HG02763 (cell line): Measurements from ENCODE around the gene CNKSR3.

Experiments used
- ATAC-seq: cut with Tn5 transposase; IDR thresholded peaks from one replicate; pipeline ENCODE4 v1.9.1; 2021; ENCODE audit warnings: mild to moderate bottlenecking, moderate library complexity; ENCODE audit not compliant: unreplicated experiment

CNKSR3 gene

DNA sequence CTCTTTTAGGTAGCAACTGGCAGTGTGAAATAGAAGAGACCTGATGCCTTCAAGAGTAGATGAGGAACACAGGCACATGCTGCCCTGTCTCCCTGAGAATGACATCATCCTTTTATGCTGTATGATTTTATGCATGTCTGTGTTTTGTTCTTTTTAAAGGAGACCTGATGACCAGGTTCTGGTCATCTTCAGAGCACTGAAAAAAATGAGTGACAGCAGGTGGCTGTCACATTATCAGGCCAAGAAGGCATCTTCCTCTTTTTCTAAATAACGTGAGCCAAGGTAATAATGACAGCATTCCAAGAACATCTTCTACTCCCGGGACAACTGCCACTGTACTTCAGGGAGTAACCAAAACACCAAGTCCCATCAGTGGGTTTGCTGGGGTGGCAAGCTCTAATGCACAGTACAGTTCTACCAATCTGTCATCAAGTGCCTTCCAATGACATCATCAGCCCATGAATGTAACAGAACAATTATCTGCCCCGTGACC is 28.9 kb downstream of the CNKSR3 start:
- no peak for ATAC-seq

DNA sequence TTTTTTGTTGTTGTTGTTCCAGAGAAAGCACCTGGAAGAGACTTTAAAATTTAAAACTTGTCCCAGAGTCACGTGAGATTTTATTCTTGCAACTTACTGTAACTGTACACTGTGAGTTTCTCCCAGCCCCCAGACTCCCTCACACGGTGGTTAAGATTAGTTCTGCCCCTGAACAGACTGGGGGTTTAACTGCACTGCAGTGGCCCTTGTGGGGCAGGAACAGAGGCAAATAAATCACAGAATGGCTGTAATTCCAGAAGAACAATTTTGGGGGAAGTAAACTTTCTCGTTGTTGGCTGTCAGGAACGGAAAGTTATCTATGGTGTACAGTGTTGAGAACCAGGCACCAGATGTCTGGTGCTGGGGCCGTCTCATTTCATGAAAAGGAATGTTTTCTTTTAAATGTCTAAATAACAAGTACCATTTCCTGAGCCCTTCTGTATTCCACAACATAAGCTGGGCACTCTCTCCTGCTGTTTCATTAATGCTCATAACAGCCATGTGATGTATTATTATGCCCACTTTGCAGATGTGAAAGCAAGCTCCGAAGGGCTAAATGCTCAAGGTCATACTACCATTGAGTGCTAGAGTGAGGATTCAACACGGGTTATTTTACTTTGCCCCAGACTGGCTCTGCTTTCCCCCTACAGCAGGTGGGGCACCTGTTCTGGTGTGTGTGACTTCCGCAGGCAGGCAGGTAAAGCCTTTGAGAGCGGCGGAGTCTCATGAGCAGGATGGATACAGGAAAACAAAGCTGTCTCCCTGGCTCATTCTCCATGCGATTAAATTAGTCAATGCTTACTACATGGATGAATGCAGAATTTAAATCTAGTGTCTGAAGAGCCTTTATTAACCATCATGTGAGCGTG is 30.5 kb downstream of the CNKSR3 start:
- no peak for ATAC-seq

DNA sequence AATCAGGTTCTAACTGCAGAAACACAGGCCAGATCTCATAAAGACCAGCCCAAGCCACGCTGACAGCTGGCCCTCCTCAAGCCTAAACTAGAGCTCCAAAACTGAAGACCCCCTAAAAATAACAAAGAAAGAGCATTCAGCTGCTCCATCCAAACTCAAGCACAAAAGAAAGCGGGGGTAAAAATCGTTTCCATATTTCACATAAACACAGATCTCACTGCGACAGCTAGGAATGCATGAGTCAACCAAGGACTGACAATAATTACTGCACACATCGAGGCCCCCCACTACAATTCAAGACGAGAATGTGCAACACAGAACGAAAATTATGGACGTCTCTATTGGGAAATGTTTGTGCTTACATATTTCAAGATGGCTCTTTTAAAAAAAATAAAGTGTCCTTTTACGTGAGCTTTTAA is 31.1 kb downstream of the CNKSR3 start:
- ATAC-seq: no peak

DNA sequence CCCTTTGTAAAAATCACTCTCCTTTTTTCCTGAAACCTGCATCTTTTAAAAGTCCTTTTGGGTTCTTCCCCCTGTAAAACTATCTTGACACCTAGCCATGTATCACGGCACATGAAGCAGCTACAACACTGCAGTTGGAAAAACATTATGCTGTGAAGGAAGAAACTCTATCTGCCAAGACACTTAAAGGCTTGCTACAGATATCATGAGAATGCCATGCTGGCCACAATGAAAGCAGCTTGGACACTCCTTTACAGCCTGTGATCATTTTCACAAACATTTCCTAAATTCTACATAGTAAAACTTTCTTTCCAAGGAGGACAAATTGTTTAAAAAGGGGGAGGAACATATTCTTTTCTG is 31.8 kb downstream of the CNKSR3 start:
- ATAC-seq: no peak

GRCh38 chr6:154478021-154478700 is 32.3 kb downstream of the CNKSR3 start:
- ATAC-seq: no peak

DNA sequence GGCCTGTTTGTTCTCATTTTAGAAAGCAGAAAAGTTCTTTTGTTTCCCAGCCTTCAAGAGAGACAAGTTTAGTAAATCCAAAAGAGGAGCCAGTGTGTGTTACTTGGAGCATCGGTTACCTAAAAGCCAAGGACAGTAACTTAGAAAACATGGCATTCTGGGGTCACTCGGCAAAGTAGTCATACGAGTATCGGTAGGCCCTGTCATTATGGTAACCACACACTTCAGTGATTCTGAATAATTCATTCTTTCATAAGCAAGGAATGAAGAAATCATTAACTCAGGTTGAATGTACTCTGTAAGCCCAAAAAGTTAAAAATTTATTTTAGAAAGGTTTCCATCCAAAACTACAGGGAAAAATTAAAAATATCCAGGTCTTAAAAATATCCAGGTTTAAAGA is 34.0 kb downstream of the CNKSR3 start:
- ATAC-seq: no peak

- ATAC-seq: no peak
These were observed 35.6 kb downstream of the CNKSR3 start for GRCh38 chr6:154474648-154475428.

DNA sequence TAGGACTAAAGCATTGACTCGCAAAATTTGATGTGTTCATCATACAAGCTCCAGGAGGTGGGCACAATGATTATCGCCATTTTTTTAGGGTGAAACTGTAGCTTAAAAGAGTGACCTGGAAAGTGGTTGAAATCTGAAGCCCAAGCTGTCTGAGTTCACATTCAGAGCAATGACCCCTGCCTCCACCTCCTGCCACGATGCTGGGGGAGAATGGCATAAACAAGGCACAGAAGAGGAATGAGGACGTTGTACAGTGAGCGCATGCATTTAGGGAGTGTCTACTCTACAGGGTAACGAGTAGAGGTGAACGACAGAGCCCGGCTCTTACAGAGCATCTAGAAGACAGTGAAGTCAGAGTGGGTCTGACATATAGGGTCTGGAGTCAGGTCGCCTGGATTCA is 37.2 kb downstream of the CNKSR3 start:
- no peak for ATAC-seq

GRCh38 chr6:154471609-154472362 is 38.7 kb downstream of the CNKSR3 start:
- no peak for ATAC-seq

DNA sequence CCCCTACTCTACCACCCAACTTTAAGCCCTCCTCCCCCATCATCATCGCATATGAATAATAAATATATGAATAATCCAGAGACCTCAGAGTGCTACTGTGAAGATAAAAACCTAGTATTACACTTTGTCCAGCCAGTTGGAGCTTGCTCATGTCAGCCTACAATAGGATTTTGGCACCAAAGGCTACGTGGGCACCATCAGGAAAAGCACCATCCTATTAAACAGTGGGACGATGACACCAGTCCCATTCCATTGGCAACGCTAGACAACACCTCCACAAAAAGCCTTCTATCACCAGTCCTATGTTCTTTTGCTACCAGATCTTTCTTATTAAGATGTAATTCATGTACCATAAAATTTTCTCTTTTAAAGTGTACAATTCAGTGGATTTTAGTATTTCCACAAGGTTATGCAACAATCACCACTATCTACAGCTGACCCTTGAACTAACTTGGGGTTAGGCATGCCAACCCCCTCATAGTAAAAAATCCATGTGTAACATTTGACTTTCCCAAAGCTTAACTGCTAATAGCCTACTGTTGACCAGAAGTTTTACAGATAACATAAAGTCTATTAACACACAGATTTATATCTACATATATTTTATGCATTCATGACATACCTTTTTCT is 41.1 kb downstream of the CNKSR3 start:
- no peak for ATAC-seq

DNA sequence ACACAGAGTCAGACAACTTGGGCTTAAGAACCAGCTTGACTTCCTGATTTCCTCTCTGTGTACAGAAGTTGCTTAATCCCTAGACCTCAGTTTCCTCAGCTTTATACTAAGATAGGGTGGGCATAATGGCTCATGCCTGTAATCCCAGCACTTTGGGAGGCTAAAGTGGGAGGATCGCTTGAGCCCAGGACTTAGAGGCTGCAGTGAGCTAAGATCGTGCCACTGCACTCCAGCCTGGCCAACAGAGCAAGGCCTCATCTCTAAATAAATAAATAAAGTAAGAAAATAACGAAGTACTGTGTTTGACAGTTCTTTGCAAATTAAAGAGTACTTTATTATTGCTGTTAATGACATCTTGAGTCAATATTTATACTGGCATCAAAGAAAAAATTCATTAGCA is 41.7 kb downstream of the CNKSR3 start:
- ATAC-seq: no peak

GRCh38 chr6:154466971-154467679 is 43.4 kb downstream of the CNKSR3 start:
- no peak for ATAC-seq

DNA sequence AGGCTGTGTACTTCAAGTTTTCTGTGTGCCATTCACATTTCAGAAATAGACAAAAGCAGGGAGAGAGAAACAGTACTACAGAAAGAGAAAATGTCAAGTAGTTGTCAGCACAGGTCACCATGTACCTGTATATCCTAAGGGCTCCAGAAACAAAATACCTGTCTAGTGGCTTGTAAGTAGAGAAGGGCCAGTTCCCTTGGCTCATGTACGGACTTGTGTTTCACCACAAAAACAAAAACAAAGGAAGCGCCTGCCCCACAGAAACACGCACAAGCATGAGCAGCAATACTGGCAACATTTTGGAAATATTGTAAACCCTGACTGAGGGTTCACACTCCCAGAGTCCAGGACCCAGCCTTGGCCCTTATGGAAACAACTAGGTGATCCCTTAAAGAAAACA is 44.3 kb downstream of the CNKSR3 start:
- ATAC-seq: no peak

GRCh38 chr6:154463573-154464419 is 46.7 kb downstream of the CNKSR3 start:
- ATAC-seq: no peak

DNA sequence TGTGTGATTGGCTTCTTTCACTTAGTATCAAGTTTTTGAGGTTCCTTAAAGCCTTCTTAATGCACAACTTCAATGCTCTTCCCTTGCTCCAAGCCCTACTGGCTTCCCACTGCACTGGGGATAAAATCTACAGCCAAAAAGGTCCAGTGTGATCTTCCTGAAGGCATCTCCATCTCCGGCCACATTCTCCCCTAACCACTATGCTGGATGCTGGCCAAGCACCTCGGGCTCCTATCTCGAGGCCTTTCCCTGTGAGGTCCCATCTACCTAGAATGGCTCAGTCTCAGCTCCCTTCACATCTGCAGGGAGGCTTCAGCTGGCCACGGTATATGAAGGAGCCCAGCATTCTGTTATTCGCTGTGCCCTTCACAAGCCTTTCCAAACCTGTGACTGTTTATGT is 48.1 kb downstream of the CNKSR3 start:
- no peak for ATAC-seq

GRCh38 chr6:154461348-154461747 is 49.1 kb downstream of the CNKSR3 start:
- no peak for ATAC-seq

DNA sequence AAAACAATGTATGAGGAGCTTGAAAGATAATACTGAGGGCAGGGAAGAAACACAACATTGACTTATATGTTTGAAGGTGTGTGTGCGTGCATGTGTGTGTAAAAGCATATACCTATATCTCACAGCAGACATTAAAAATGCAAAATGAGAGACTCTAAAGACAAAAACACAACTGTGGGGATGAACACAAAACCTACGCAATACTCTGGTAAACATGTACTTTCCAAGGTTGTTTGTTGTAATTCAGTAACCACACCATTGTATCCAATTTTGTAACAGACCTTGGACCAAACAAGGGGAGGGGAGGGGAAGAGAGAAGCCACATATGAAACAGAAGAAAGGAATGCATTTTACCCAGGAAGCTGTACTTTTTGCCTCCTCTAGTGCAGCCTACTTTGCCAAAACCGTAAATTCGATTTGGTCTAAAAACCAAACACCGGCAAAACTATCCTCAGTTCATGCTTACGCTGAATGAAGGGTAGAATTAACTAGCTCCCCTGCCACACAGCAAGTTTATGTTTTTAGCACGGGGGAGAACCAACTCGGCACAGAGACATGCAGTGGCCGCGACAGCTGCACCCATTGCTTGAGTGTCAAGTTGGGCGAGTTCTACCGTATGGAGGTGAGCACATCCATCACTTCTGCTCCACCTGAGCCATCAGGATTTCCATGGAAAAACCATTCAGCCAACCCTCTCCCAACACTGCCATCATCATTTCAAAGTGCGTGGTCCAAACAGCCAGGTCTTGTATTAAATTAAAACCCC is 50.0 kb downstream of the CNKSR3 start:
- no peak for ATAC-seq

DNA sequence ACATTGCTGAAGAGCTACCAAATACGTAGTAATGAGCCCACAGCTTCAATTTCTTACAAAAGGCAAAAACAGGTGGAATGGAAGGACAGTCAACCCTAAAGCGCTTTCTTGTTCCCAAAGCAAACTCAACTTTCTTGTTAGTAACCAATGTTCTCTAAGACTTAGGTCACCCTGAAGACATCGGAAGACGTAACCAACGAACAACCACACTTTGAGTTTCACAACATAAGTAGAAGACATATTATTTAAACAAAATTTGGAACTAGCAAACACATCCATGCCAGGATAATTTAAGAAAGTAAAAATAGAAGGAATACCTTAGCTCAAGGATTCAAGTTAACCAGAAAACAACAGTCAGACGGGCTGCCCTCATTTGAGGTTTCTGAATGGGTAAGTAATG is 51.0 kb downstream of the CNKSR3 start:
- ATAC-seq: no peak
